HepG2 (cell line): ENCODE data around the gene WEE1. TPM values are rescaled to one million over a fixed set of nuclear protein-coding genes. Genes with fewer than 3 reads are reported as not detected.
A peak's percentile ranks its signal among the peaks of the same experiment; 100 is the strongest.

Experiments used
- BRD4 ChIP-seq: sonication (generic); formaldehyde crosslinking; IDR thresholded peaks from 2 replicates; pipeline ENCODE4 v1.4.0; 2020; ENCODE audit warnings: missing genetic modification reagents
- CBX2 ChIP-seq, 2 experiments: fragments of 200-600 bp in 1 of 2; sonication (generic); formaldehyde crosslinking in 1 of 2; IDR thresholded peaks; 2 replicates each; pipeline versions ENCODE4 v1.7.0 to v1.8.1; 2018 to 2022; ENCODE audit warnings: low read depth in 2 of 2, low read length in 1 of 2, mild to moderate bottlenecking in 1 of 2, missing genetic modification reagents in 1 of 2
- DZIP1 ChIP-seq: sonication (generic); formaldehyde crosslinking; IDR thresholded peaks from 2 replicates; pipeline ENCODE4 v1.5.0; 2020; ENCODE audit warnings: mild to moderate bottlenecking, missing genetic modification reagents
- ESRRA ChIP-seq: sonication (generic); formaldehyde crosslinking; IDR thresholded peaks from 2 replicates; pipeline ENCODE4 v1.5.1; 2020; ENCODE audit warnings: mild to moderate bottlenecking, low read depth, missing genetic modification reagents
- FOXK2 ChIP-seq: fragments of 450-650 bp; IDR thresholded peaks from 2 replicates; pipeline ENCODE4 v1.6.1; 2016
- FOXO4 ChIP-seq: sonication (generic); formaldehyde crosslinking; conservative IDR thresholded peaks from 2 replicates; pipeline ENCODE4 v1.8.1; 2023; ENCODE audit warnings: missing genetic modification reagents
- GMEB2 ChIP-seq: IDR thresholded peaks from 2 replicates; pipeline ENCODE4 v1.6.1; 2016; ENCODE audit warnings: missing biosample characterization, missing genetic modification reagents, low read depth
- IRF2 ChIP-seq: IDR thresholded peaks from 2 replicates; pipeline ENCODE4 v1.6.1; 2018; ENCODE audit warnings: missing genetic modification reagents, missing compliant biosample characterization
- IRX3 ChIP-seq: sonication (generic); formaldehyde crosslinking; IDR thresholded peaks from 2 replicates; pipeline ENCODE4 v1.8.1; 2023; ENCODE audit warnings: mild to moderate bottlenecking, low read depth, missing genetic modification reagents, borderline replicate concordance
- KDM6A ChIP-seq: IDR thresholded peaks from 2 replicates; pipeline ENCODE4 v1.6.1; 2016; ENCODE audit warnings: low read depth
- MLX ChIP-seq: IDR thresholded peaks from 2 replicates; pipeline ENCODE4 v1.6.1; 2016
- NCOA5 ChIP-seq: sonication (generic); formaldehyde crosslinking; IDR thresholded peaks from 2 replicates; pipeline ENCODE4 v1.4.0; 2020; ENCODE audit warnings: missing genetic modification reagents
- NFIC ChIP-seq: IDR thresholded peaks from 2 replicates; pipeline ENCODE4 v1.6.1; 2012; ENCODE audit warnings: mild to moderate bottlenecking, low read length, inconsistent platforms
- RFX3 ChIP-seq: IDR thresholded peaks from 2 replicates; pipeline ENCODE4 v1.6.1; 2016; ENCODE audit warnings: missing biosample characterization, missing genetic modification reagents
- SNRNP70 ChIP-seq: fragments of 200-400 bp; formaldehyde crosslinking; IDR thresholded peaks from 2 replicates; pipeline ENCODE4 v1.6.1; 2017; ENCODE audit warnings: mild to moderate bottlenecking, low read depth, low read length, moderate library complexity
- SRY ChIP-seq: sonication (generic); formaldehyde crosslinking; IDR thresholded peaks from 2 replicates; pipeline ENCODE4 v1.8.0; 2022; ENCODE audit warnings: mild to moderate bottlenecking, missing genetic modification reagents
- SYNCRIP ChIP-seq: fragments of 200-400 bp; formaldehyde crosslinking; IDR thresholded peaks from 2 replicates; pipeline ENCODE4 v1.6.1; 2018; ENCODE audit warnings: mild to moderate bottlenecking, low read depth, low read length; ENCODE audit not compliant: insufficient read depth
- ZFP36L1 ChIP-seq: sonication (generic); formaldehyde crosslinking; IDR thresholded peaks from 2 replicates; pipeline ENCODE4 v1.8.0; 2022; ENCODE audit warnings: mild to moderate bottlenecking, missing genetic modification reagents, moderate library complexity
- ZNF282 ChIP-seq: fragments of 450-650 bp; IDR thresholded peaks from 2 replicates; pipeline ENCODE4 v1.6.1; 2018; ENCODE audit not compliant: partially characterized antibody
- ZNF362 ChIP-seq: sonication (generic); formaldehyde crosslinking; IDR thresholded peaks from 2 replicates; pipeline ENCODE4 v1.4.0; 2020; ENCODE audit warnings: missing genetic modification reagents, mild to moderate bottlenecking, borderline replicate concordance
- ZNF552 ChIP-seq: sonication (generic); formaldehyde crosslinking; IDR thresholded peaks from 2 replicates; pipeline ENCODE4 v1.9.0; 2022; ENCODE audit warnings: missing genetic modification reagents, mild to moderate bottlenecking, borderline replicate concordance
- ZNF782 ChIP-seq: sonication (generic); formaldehyde crosslinking; IDR thresholded peaks from 2 replicates; pipeline ENCODE4 v1.4.0; 2020; ENCODE audit warnings: missing genetic modification reagents, mild to moderate bottlenecking, borderline replicate concordance
- ZSCAN21 ChIP-seq: sonication (generic); formaldehyde crosslinking; IDR thresholded peaks from 2 replicates; pipeline ENCODE4 v1.8.0; 2022; ENCODE audit warnings: mild to moderate bottlenecking, missing genetic modification reagents, moderate library complexity, borderline replicate concordance
- polyA plus RNA-seq, 8 experiments: library from polyadenylated mRNA; depleted of rRNA in 3 of 8; stranded (reverse) in 7 of 8; unstranded in 1 of 8; fragments of >200 nt; fragmentation: Illumina TruSeq in 4 of 8; extraction: Trizol in 4 of 8; gene quantifications; 2 replicates each; pipeline versions ENCODE4 v1.2.1 to v1.2.3, GENCODE V29; 2011 to 2016; ENCODE audit warnings: low read depth in 4 of 8, missing spikeins in 1 of 8, mixed read lengths in 1 of 8; ENCODE audit not compliant: insufficient read depth in 1 of 8
- total RNA-seq, 5 experiments: library from RNA; depleted of rRNA; stranded (reverse); fragments of >200 nt; fragmentation: Illumina TruSeq; extraction: Trizol; gene quantifications; 2 replicates each; pipeline ENCODE4 v1.2.3, GENCODE V29; 2016; ENCODE audit warnings: low read depth in 1 of 5

The WEE1 gene
- total and polyA plus RNA-seq, 2 of the 13 experiments (the other 11 are each of a cell fraction or from before 2014, with no cell fraction given), result 31.4 to 63.7 TPM

- TF ChIP-seq ZSCAN21 (CRISPR knock-in tag) (peak; percentile 88), ESRRA (CRISPR knock-in tag) (peak; percentile 74), ZNF362 (CRISPR knock-in tag) (peak; percentile 91; the same call in 1 of the 2 replicates), FOXK2 (no peak), SRY (CRISPR knock-in tag) (no peak), NCOA5 (CRISPR knock-in tag) (no peak), CBX2 (IDR thresholded peaks at IDR 0.05; ENCODE audit: low read depth, low read length) (no peak), CBX2 (CRISPR knock-in tag; IDR thresholded peaks at IDR 0.05; ENCODE audit: low read depth) (no peak), DZIP1 (CRISPR knock-in tag) (peak; percentile 66; the same call in 1 of the 2 replicates), SNRNP70 (no peak), RFX3 (no peak), IRX3 (CRISPR knock-in tag) (peak; percentile 97), FOXO4 (CRISPR knock-in tag) (no peak), SYNCRIP (no peak), ZNF782 (CRISPR knock-in tag) (peak; percentile 74; the same call in 1 of the 2 replicates), MLX (0 out of 2 replicates have a peak, but pooled peaks have one; percentile 53), ZFP36L1 (CRISPR knock-in tag) (peak; percentile 87), GMEB2 (CRISPR knock-in tag) (no peak), KDM6A (CRISPR knock-in tag) (no peak; the same call in 1 of the 2 replicates), IRF2 (CRISPR knock-in tag) (peak; percentile 53; the same call in 1 of the 2 replicates), NFIC (no peak), ZNF552 (CRISPR knock-in tag) (no peak; the same call in 1 of the 2 replicates), BRD4 (peak; percentile 82), ZNF282 (no peak)
Measured at GRCh38 chr11:9573052-9573774, at the start of gene WEE1 (continued).
